GM12878 (cell line): ENCODE data around the gene TDRD10. TPM values are rescaled to one million over a fixed set of nuclear protein-coding genes. Genes with fewer than 3 reads are reported as not detected.

Experiments
- ATAC-seq: fragments of 200-7000 bp; cut with Tn5 transposase; 3 replicates; pipeline ENCODE4 v1.9.1; 2020; ENCODE audit warnings: mild to moderate bottlenecking, moderate library complexity
- BruUV-seq: library from RNA; stranded (reverse); fragments of 400-500 nt; replicated peaks from 2 replicates; lab custom pipeline; 2021; lab: Mats Ljungman, UMichigan
- CTCF ChIA-PET: fragments of 300-600 bp; sonication (Branson Sonifier 250); formaldehyde crosslinking; extraction: SDS; loops from one replicate; lab custom pipeline; 2021; ENCODE audit warnings: inconsistent platforms; lab: Yijun Ruan, JAX
- POLR2A ChIA-PET: fragments of 350-600 bp; formaldehyde crosslinking; extraction: SDS; loops from one replicate; lab custom pipeline; 2021; ENCODE audit warnings: inconsistent platforms; lab: Charles Lee
- RAD21 ChIA-PET: fragments of 300-600 bp; sonication (Branson Sonifier 250); formaldehyde crosslinking; loops from one replicate; lab custom pipeline; 2023; ENCODE audit warnings: antibody characterized with exemption; ENCODE audit not compliant: unreplicated experiment; lab: Charles Lee
- SMC1A ChIA-PET: fragments of 300-600 bp; sonication (Branson Sonifier 250); formaldehyde crosslinking; loops from one replicate; lab custom pipeline; 2023; ENCODE audit not compliant: unreplicated experiment, uncharacterized antibody; lab: Charles Lee
- DNase-seq: peaks from one replicate; pipeline ENCODE4 v3.0.0-alpha.2; 2011; ENCODE audit warnings: low read depth, low spot score
- FAIRE-seq: peaks from 3 replicates; lab custom pipeline; 2011; peaks lifted over from hg19 to GRCh38; lab: Jason Lieb, UNC
- H2AFZ ChIP-seq: 2 replicates; pipeline ENCODE4 v1.6.0; 2011; ENCODE audit warnings: low read depth, low read length, control low read depth; ENCODE audit not compliant: control insufficient read depth
- H3K27ac ChIP-seq: 2 replicates; pipeline ENCODE4 v1.5.1; 2011; ENCODE audit warnings: control low read depth; ENCODE audit not compliant: control insufficient read depth, insufficient read depth
- H3K27me3 ChIP-seq, 2 experiments: replicated peaks in 1 of 2; 2 replicates each; pipeline versions ENCODE4 v1.6.0 to v1.6.1; 2011; ENCODE audit warnings: low read length in 1 of 2; ENCODE audit not compliant: control insufficient read depth in 2 of 2, insufficient read depth in 2 of 2
- H3K36me3 ChIP-seq, 2 experiments: 2 replicates each; pipeline ENCODE4 v1.5.1; 2011; ENCODE audit warnings: low read length in 1 of 2; ENCODE audit not compliant: control insufficient read depth in 2 of 2, insufficient read depth in 2 of 2
- H3K4me1 ChIP-seq: 2 replicates; pipeline ENCODE4 v1.6.1; 2011; ENCODE audit warnings: mild to moderate bottlenecking, low read length, moderate library complexity, mixed read lengths; ENCODE audit not compliant: control insufficient read depth, insufficient read depth
- H3K4me2 ChIP-seq: 2 replicates; pipeline ENCODE4 v1.6.0; 2011; ENCODE audit warnings: control low read depth; ENCODE audit not compliant: control insufficient read depth, insufficient read depth
- H3K4me3 ChIP-seq: fragments of 200-600 bp; sonication (generic); 2 replicates; pipeline ENCODE4 v1.5.1; 2016
- H3K79me2 ChIP-seq: 2 replicates; pipeline ENCODE4 v1.6.0; 2011; ENCODE audit warnings: low read length; ENCODE audit not compliant: control insufficient read depth, insufficient read depth
- H3K9ac ChIP-seq: 2 replicates; pipeline ENCODE4 v1.8.0; 2011; ENCODE audit warnings: low read length, control low read depth, mixed read lengths; ENCODE audit not compliant: control insufficient read depth, insufficient read depth
- H3K9me3 ChIP-seq: replicated peaks from 3 replicates; pipeline ENCODE4 v1.5.1; 2011; ENCODE audit warnings: mild to moderate bottlenecking, low read length; ENCODE audit not compliant: control insufficient read depth, insufficient read depth
- H4K20me1 ChIP-seq: 2 replicates; pipeline ENCODE4 v1.6.0; 2011; ENCODE audit not compliant: control insufficient read depth, insufficient read depth
- ATF7 ChIP-seq: fragments of 450-650 bp; IDR thresholded peaks from 2 replicates; pipeline ENCODE4 v1.6.1; 2016; ENCODE audit warnings: low read depth, mild to moderate bottlenecking
- CREB1 ChIP-seq: IDR thresholded peaks from 2 replicates; pipeline ENCODE4 v1.6.1; 2012; ENCODE audit warnings: low read depth, mild to moderate bottlenecking, inconsistent platforms
- EGR1 ChIP-seq, 2 experiments: IDR thresholded peaks; 1 replicate in 1 of 2; 2 replicates in 1 of 2; pipeline ENCODE4 v1.6.1; 2011 to 2012; ENCODE audit warnings: low read depth in 2 of 2, low read length in 2 of 2, borderline replicate concordance in 1 of 2, mild to moderate bottlenecking in 1 of 2, moderate library complexity in 1 of 2
- FOXM1 ChIP-seq: IDR thresholded peaks from 2 replicates; pipeline ENCODE4 v1.6.1; 2012; ENCODE audit warnings: low read depth, mild to moderate bottlenecking, inconsistent platforms, low read length, moderate library complexity
- HDGF ChIP-seq: fragments of 450-650 bp; IDR thresholded peaks from 2 replicates; pipeline ENCODE4 v1.6.1; 2016; ENCODE audit warnings: antibody characterized with exemption
- KAT2A ChIP-seq: conservative IDR thresholded peaks from 2 replicates; pipeline ENCODE4 v1.6.1; 2011; ENCODE audit warnings: low read depth, low read length; ENCODE audit not compliant: control insufficient read depth
- MTA2 ChIP-seq: fragments of 450-650 bp; IDR thresholded peaks from 2 replicates; pipeline ENCODE4 v1.6.1; 2016; ENCODE audit warnings: low read depth, mild to moderate bottlenecking, moderate library complexity
- POLR2AphosphoS2 ChIP-seq: IDR thresholded peaks from 2 replicates; pipeline ENCODE4 v1.6.1; 2011; ENCODE audit warnings: low read depth, mild to moderate bottlenecking, low read length, improper control_type of control experiment, moderate library complexity
- RAD51 ChIP-seq: fragments of 450-650 bp; IDR thresholded peaks from 2 replicates; pipeline ENCODE4 v1.6.1; 2016; ENCODE audit warnings: moderate library complexity, mild to moderate bottlenecking, inconsistent platforms
- RELA ChIP-seq: fragments of 450-650 bp; IDR thresholded peaks from 2 replicates; pipeline ENCODE4 v1.8.0; 2014; ENCODE audit warnings: borderline replicate concordance; ENCODE audit not compliant: partially characterized antibody
- RFX5 ChIP-seq: IDR thresholded peaks from 2 replicates; pipeline ENCODE4 v1.6.1; 2011; ENCODE audit warnings: low read depth, low read length, improper control_type of control experiment
- SMAD5 ChIP-seq: IDR thresholded peaks from 2 replicates; pipeline ENCODE4 v1.6.1; 2016; ENCODE audit warnings: antibody characterized with exemption, low read depth
- STAT1 ChIP-seq: fragments of 450-650 bp; conservative IDR thresholded peaks from 2 replicates; pipeline ENCODE4 v1.6.1; 2014; ENCODE audit warnings: antibody characterized with exemption, mild to moderate bottlenecking
- STAT3 ChIP-seq: IDR thresholded peaks from 2 replicates; pipeline ENCODE4 v1.6.1; 2011; ENCODE audit warnings: low read depth, low read length, improper control_type of control experiment
- TARDBP ChIP-seq: IDR thresholded peaks from 2 replicates; pipeline ENCODE4 v1.6.1; 2016; ENCODE audit warnings: borderline replicate concordance
- WGBS: methylation state at CpG from one replicate; pipeline ENCODE4 v1.1.6; 2016; ENCODE audit warnings: low lambda C conversion rate; ENCODE audit not compliant: insufficient replicate concordance, insufficient coverage; ENCODE audit errors: missing lambda C conversion rate; 5-methylcytosine and 5-hydroxymethylcytosine counted together
- in situ Hi-C: fragments of 300-500 bp; cut with MboI; formaldehyde crosslinking; loops from 9 replicates; pipeline ENCODE4 v1.14.3; 2018; ENCODE audit warnings: mixed read lengths
- intact Hi-C: fragments of 100-400 bp; cut with micrococcal nuclease; formaldehyde crosslinking; loops from one replicate; pipeline ENCODE4 v1.14.2; 2022; ENCODE audit not compliant: unreplicated experiment
- polyA plus RNA-seq, 11 experiments: library from polyadenylated mRNA; depleted of rRNA in 4 of 11; unstranded in 6 of 11; stranded (reverse) in 5 of 11; fragments of >200 nt; fragmentation: Nextera tagmentation in 4 of 11; fragmentation: Illumina TruSeq in 1 of 11; extraction: Ambion mirVana in 4 of 11; extraction: Trizol in 1 of 11; gene quantifications; 1 replicate in 1 of 11; 2 replicates in 10 of 11; pipeline versions ENCODE4 v1.2.1 to v1.2.3, GENCODE V29; 2011 to 2016; ENCODE audit warnings: inconsistent platforms in 2 of 11, missing spikeins in 2 of 11, low read depth in 1 of 11
- total RNA-seq, 4 experiments: library from RNA; depleted of rRNA in 3 of 4; stranded (reverse); fragments of >200 nt in 3 of 4; fragmentation: Illumina TruSeq in 1 of 4; extraction: Trizol in 1 of 4; gene quantifications; 2 replicates each; pipeline versions ENCODE4 v1.2.1 to v1.2.3, GENCODE V29; 2013 to 2021
- TF ChIP-seq, protein P1 (sequence below): IDR thresholded peaks from 2 replicates; pipeline ENCODE4 v1.6.1; 2011; ENCODE audit warnings: borderline replicate concordance, low read depth, mild to moderate bottlenecking, moderate library complexity, mixed read lengths, low read length; ENCODE audit not compliant: insufficient read depth; ENCODE audit errors: extremely low read length
- TF ChIP-seq, protein P2 (sequence below): fragments of 450-650 bp; IDR thresholded peaks from 2 replicates; pipeline ENCODE4 v1.6.1; 2017; ENCODE audit warnings: low read depth, mild to moderate bottlenecking, moderate library complexity

Gene TDRD10
- total and polyA plus RNA-seq, 10 of the 15 experiments (the other 5 are each of a cell fraction or from before 2014, with no cell fraction given) = not detected

DNA sequence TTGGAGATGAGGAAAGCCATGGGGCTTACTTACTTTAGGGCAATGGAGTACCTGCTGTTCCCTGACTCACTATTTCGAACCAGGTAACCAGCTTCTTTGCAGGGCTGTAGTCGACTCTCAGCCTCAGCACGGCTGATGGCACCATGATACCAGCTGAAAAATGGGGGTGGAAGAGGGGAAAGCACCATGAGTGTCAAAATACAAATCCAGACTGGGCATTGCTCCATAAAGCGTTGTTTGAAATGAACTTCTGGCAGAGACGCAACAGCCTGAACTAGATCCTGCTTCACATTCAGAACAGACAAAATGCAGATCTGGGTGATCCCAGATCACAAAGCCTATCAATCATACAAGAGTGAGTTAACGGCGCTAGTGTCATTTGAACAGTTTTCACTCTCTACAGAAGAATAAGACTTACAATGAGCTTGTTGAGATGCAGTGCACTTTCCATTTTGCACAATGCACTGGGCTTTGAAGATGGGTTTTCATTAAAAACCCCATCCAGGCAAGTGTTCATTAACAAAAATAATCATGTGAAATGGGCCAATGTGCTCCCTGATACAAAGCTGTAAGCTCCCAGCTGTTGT lies 16.0 kb upstream of the TDRD10 start:
- ChIA-PET CTCF (interaction anchor here (0.6 to 11.6 kb wide), 3 partner anchors 62 to 624 kb away, joined by 3 to 302 read pairs (median 4); no protein-coding TSS in a partner anchor), SMC1A (interaction anchor here (0.6 to 8.2 kb wide), 3 partner anchors 7 to 75 kb away, joined by 3 to 97 read pairs (median 4); no protein-coding TSS in a partner anchor), POLR2A (interaction anchor here (0.5 to 1.0 kb wide), 2 partner anchors 9 to 14 kb away, joined by 3 to 4 read pairs; no protein-coding TSS in a partner anchor), RAD21 (interaction anchor here (0.5 to 10.5 kb wide), 2 partner anchors 24 to 62 kb away, joined by 3 to 189 read pairs; no protein-coding TSS in a partner anchor)
- H4K20me1 ChIP-seq = no peaks in the 10 kb centered on the region
- H3K4me1 ChIP-seq = no peaks in the 10 kb centered on the region; the same call in 1 of the 2 replicates
- no peak overlapping the region for H3K4me2 ChIP-seq
- H3K4me3 ChIP-seq = no peak overlapping the region
- no peak for ATAC-seq
- H3K27me3 ChIP-seq = peaks cover 1 to 3% of the 10 kb centered on the region in 2 experiments; a peak in 1 of 4 replicates
- DNase-seq = no peak
- 62% methylated on average over 7 of the region's 7 CpGs for WGBS
- no peak for TF ChIP-seq RELA
- no peak for TF ChIP-seq MTA2
- TF ChIP-seq, protein P1, sequence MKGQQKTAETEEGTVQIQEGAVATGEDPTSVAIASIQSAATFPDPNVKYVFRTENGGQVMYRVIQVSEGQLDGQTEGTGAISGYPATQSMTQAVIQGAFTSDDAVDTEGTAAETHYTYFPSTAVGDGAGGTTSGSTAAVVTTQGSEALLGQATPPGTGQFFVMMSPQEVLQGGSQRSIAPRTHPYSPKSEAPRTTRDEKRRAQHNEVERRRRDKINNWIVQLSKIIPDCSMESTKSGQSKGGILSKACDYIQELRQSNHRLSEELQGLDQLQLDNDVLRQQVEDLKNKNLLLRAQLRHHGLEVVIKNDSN = no peak
- no peak for TF ChIP-seq KAT2A
- TF ChIP-seq POLR2AphosphoS2 = no peak
- TF ChIP-seq, protein P2, sequence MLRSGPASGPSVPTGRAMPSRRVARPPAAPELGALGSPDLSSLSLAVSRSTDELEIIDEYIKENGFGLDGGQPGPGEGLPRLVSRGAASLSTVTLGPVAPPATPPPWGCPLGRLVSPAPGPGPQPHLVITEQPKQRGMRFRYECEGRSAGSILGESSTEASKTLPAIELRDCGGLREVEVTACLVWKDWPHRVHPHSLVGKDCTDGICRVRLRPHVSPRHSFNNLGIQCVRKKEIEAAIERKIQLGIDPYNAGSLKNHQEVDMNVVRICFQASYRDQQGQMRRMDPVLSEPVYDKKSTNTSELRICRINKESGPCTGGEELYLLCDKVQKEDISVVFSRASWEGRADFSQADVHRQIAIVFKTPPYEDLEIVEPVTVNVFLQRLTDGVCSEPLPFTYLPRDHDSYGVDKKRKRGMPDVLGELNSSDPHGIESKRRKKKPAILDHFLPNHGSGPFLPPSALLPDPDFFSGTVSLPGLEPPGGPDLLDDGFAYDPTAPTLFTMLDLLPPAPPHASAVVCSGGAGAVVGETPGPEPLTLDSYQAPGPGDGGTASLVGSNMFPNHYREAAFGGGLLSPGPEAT = no peak
- no peak for TF ChIP-seq HDGF
- TF ChIP-seq SMAD5 = no peak
- TF ChIP-seq STAT1 = no peak
- no peak for TF ChIP-seq RAD51
- no peak for TF ChIP-seq EGR1 (IDR thresholded peaks at IDR 0.05; ENCODE audit: borderline replicate concordance in 1 of 2, low read depth in 2 of 2, low read length in 2 of 2)
- TF ChIP-seq CREB1 = no peak
- no peak for TF ChIP-seq FOXM1
- TF ChIP-seq TARDBP = no peak
- TF ChIP-seq RFX5 = no peak
- TF ChIP-seq ATF7 = no peak
- no peak for TF ChIP-seq STAT3
- intact Hi-C loops (loop anchor here (10.0 kb wide), 1 partner anchor 599 kb away; no protein-coding TSS in a partner anchor), in situ Hi-C loops (loop anchor here (5.0 kb wide), 1 partner anchor 66 kb away; no protein-coding TSS in a partner anchor)
- BruUV-seq = no TSS peak
- FAIRE-seq = no peak
- no peaks in the 10 kb centered on the region for H3K36me3 ChIP-seq
- no peak overlapping the region for H3K27ac ChIP-seq
- H3K9me3 ChIP-seq = no peaks in the 10 kb centered on the region
- no peak overlapping the region for H2AFZ ChIP-seq
- H3K9ac ChIP-seq = no peak overlapping the region
- H3K79me2 ChIP-seq = no peaks in the 10 kb centered on the region
